ENCODE measurements around the gene RAPGEF4.

DNA sequence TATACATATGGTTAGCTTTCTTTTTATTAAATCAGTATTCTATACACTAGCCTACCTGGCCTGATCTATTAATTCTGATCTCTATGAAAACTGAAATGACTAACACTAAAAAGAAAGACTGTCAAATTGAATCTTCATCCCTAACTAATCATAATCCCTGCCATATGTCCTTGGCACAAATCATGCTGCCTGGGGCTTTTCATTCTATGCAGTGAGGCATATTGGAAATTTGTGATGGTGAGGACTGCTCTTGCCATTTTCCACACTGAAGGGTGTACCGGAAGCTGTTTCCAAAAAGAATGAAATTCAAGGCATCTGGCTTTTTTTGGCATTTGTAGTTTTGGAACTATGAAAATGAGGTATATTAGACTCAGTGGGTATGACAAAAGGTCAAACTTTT is 39.7 kb downstream of the RAPGEF4 start:
- TF ChIP-seq, protein P1, sequence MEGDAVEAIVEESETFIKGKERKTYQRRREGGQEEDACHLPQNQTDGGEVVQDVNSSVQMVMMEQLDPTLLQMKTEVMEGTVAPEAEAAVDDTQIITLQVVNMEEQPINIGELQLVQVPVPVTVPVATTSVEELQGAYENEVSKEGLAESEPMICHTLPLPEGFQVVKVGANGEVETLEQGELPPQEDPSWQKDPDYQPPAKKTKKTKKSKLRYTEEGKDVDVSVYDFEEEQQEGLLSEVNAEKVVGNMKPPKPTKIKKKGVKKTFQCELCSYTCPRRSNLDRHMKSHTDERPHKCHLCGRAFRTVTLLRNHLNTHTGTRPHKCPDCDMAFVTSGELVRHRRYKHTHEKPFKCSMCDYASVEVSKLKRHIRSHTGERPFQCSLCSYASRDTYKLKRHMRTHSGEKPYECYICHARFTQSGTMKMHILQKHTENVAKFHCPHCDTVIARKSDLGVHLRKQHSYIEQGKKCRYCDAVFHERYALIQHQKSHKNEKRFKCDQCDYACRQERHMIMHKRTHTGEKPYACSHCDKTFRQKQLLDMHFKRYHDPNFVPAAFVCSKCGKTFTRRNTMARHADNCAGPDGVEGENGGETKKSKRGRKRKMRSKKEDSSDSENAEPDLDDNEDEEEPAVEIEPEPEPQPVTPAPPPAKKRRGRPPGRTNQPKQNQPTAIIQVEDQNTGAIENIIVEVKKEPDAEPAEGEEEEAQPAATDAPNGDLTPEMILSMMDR (IDR thresholded peaks at IDR 0.05) = no peak
- no peak for TF ChIP-seq POLR2AphosphoS5 (IDR thresholded peaks at IDR 0.05)
- no peak for TF ChIP-seq POLR2A (IDR thresholded peaks at IDR 0.05)

Measured in gastroesophageal sphincter (tissue), 3 donors.